ENCODE results near the gene NMB. TPM values are rescaled to one million over a fixed set of nuclear protein-coding genes. Genes with fewer than 3 reads are reported as not detected.
A peak's percentile ranks its signal among the peaks of the same experiment; 100 is the strongest.

NMB gene, protein sequence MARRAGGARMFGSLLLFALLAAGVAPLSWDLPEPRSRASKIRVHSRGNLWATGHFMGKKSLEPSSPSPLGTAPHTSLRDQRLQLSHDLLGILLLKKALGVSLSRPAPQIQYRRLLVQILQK
- 10 to 100 TPM; 13.8 to 26.9 (median 15.7) TPM for total RNA-seq

- peaks cover 1 to 9% of the 10 kb centered on the region in 2 donors for H3K4me1 ChIP-seq
- H3K27me3 ChIP-seq, result no peaks in the 10 kb centered on the region
- peak; percentile 64 to 72 for DNase-seq (ENCODE audit: low spot score in 2 of 2)
- peak within 1 kb of the TSS; percentile 64 to 76 (median 73) for H3K4me3 ChIP-seq
- intact Hi-C loops (cut with DNase I; ENCODE audit: low total_unique reads), result no loop called here
- TF ChIP-seq POLR2A (IDR thresholded peaks at IDR 0.05), result no peak
- TF ChIP-seq, protein P1, sequence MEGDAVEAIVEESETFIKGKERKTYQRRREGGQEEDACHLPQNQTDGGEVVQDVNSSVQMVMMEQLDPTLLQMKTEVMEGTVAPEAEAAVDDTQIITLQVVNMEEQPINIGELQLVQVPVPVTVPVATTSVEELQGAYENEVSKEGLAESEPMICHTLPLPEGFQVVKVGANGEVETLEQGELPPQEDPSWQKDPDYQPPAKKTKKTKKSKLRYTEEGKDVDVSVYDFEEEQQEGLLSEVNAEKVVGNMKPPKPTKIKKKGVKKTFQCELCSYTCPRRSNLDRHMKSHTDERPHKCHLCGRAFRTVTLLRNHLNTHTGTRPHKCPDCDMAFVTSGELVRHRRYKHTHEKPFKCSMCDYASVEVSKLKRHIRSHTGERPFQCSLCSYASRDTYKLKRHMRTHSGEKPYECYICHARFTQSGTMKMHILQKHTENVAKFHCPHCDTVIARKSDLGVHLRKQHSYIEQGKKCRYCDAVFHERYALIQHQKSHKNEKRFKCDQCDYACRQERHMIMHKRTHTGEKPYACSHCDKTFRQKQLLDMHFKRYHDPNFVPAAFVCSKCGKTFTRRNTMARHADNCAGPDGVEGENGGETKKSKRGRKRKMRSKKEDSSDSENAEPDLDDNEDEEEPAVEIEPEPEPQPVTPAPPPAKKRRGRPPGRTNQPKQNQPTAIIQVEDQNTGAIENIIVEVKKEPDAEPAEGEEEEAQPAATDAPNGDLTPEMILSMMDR (IDR thresholded peaks at IDR 0.05), result peak; percentile 34 to 59 (median 42)
- no peak for TF ChIP-seq POLR2AphosphoS5 (IDR thresholded peaks at IDR 0.05)
- peak within 1 kb of the TSS; percentile 86 to 87 for H3K27ac ChIP-seq
- H3K36me3 ChIP-seq, result no peaks in the 10 kb centered on the region
- no peaks in the 10 kb centered on the region for H3K9me3 ChIP-seq
Observed at GRCh38 chr15:84658080-84658787, at the start of gene NMB. Gene NMB (minus strand): TSS chr15:84658199. CDS start chr15:84658152, 47 bp downstream.

- DNase-seq (ENCODE audit: low spot score in 2 of 2), result no peak
- H3K36me3 ChIP-seq, result no peaks in the 10 kb centered on the region
- no peak overlapping the region for H3K4me3 ChIP-seq
- no peaks in the 10 kb centered on the region for H3K27me3 ChIP-seq
- H3K27ac ChIP-seq, result no peak overlapping the region
- intact Hi-C loops (cut with DNase I; ENCODE audit: low total_unique reads), result no loop called here
- no peaks in the 10 kb centered on the region for H3K4me1 ChIP-seq
- no peaks in the 10 kb centered on the region for H3K9me3 ChIP-seq
- TF ChIP-seq POLR2A (IDR thresholded peaks at IDR 0.05) (no peak), POLR2AphosphoS5 (IDR thresholded peaks at IDR 0.05) (no peak)
- TF ChIP-seq, protein P1 (IDR thresholded peaks at IDR 0.05), result no peak
Observed at GRCh38 chr15:84703808-84704207, 45.8 kb upstream of the NMB start.

- H3K36me3 ChIP-seq, result no peaks in the 10 kb centered on the region
- peak overlapping the region in 1 of 2 donors; percentile 19 for H3K27ac ChIP-seq
- no peaks in the 10 kb centered on the region for H3K27me3 ChIP-seq
- no peak overlapping the region for H3K4me3 ChIP-seq
- TF ChIP-seq, protein P1 (IDR thresholded peaks at IDR 0.05), result no peak
- TF ChIP-seq POLR2AphosphoS5 (IDR thresholded peaks at IDR 0.05) (no peak), POLR2A (IDR thresholded peaks at IDR 0.05) (no peak)
- DNase-seq (ENCODE audit: low spot score in 2 of 2), result peak in 1 of 2 donors; percentile 35
- intact Hi-C loops (cut with DNase I; ENCODE audit: low total_unique reads), result no loop called here
- no peaks in the 10 kb centered on the region for H3K4me1 ChIP-seq
- no peaks in the 10 kb centered on the region for H3K9me3 ChIP-seq
Observed at GRCh38 chr15:84702961-84703482, 45.0 kb upstream of the NMB start.

DNA sequence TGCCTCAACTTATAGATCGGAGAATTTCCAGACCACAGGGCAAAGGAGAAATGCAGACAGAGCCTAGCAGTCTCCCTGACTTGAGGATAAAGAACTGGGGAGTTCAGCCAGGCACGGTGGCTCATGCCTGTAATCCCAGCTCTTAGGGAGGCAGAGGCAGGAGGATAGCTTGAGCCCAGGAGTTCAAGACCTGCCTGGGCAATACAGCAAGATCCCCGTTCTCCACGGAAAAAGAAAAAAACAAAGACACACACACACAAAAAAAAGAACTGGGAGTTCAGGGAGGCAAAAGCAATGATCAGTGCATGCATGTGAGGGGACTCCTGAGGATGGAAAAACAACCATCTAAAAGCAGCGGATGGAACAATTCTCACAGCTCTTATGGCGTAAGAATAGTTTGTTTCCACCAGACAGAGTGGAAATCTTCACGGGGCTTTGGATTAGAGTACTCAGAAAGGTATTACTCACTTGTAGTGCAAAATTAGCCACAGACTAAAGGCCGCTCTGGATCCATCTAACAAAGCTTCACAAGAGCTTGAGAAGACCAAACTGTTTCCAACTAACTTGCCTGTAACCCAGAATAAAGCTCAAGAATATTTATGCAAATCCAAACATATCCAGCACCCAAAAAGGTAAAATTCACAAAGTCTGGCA lies 41.7 kb upstream of the NMB start:
- intact Hi-C loops (cut with DNase I; ENCODE audit: low total_unique reads), result no loop called here
- no peak for DNase-seq (ENCODE audit: low spot score in 2 of 2)
- peaks cover 0 to 5% of the 10 kb centered on the region in 2 donors for H3K4me1 ChIP-seq
- TF ChIP-seq POLR2A (IDR thresholded peaks at IDR 0.05), result no peak
- TF ChIP-seq POLR2AphosphoS5 (IDR thresholded peaks at IDR 0.05), result no peak
- TF ChIP-seq, protein P1 (IDR thresholded peaks at IDR 0.05), result no peak
- no peaks in the 10 kb centered on the region for H3K36me3 ChIP-seq
- H3K27ac ChIP-seq, result no peak overlapping the region
- H3K4me3 ChIP-seq, result no peak overlapping the region
- H3K9me3 ChIP-seq, result no peaks in the 10 kb centered on the region
- no peaks in the 10 kb centered on the region for H3K27me3 ChIP-seq

Measured in breast epithelium (tissue), 4 donors.